ENCODE results near the gene CORO1C.

Gene CORO1C

DNA sequence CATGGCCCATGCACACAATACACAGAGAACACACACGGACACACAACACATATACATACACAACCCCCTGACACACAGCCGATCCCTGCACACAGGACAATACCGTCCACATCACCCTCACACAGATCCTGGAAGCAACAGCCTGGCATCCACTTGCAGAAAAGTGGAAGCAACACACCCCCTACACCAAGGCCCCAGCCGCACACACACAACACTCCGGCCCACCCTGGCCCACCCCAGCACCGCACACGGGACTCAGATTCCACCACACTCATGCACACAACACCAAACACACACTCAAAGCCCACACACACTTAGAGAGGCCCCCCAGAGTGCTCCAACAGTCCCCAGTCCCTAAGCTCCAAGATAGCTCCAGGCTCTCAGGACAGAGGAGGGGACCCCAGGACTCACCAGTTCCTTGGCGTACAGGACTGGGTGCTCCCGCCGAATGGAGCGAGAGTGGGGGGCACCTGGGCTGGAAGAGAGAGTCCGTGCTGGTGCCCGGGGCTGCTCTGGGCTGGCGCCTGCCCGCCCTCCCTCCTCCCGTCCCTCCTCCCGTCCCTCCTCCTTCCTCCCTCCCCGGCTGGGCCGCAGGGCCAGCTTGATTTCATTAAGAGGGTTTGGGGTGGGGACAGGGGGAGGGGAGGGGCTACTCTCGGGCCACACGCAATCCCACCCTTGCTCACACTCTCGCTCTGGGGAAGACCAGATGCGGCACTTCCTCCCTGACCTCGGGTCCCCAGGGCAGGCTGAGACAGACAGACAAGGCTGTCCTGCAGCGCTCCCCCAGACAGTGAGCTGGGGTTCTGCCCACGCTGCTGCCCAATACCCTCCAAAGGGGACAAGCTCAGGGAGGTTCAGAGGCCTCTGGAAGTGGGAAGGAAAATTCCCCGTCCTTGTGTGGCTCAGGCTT lies 133.5 kb downstream of the CORO1C start, which contains the start of gene TMEM119:
Gene TMEM119, minus strand, starts transcription at position 526 of the 913 bp plus-strand sequence. CDS start 5,701 bp downstream, outside the sequence.
- DNase-seq: no peak

DNA sequence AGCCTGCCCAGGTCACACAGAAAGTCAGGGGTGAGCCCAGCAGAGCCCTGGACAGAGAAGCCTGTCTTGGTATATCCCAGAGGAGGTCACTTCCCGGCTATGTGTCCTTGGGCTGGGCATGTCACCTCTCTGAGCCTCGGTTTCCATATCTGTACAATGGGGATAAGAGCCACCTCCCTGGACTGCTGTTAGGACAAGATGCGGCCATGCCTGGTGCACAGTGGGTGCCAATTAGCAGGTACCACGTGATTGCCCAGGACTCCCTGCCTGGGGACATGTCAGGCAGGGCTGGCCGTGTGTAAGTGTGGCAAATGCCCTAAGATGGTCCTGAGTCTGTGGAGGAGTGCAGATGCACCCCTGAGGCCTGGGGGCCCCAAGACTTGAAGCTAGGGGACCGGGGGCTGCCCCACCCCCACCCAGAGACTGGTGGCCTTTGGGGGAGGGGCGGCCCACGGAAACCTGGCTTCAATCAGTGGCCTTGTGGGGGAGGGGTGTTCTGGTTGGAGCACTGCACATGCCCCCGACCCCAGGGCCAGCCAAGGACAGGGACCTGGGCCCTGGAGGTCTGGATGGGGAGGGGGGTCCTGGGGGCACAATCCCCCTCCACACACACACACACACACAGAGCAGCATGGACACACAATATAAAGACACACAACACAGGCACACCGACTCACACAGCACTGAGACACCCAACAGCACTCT lies 134.3 kb downstream of the CORO1C start:
- no peak for DNase-seq

DNA sequence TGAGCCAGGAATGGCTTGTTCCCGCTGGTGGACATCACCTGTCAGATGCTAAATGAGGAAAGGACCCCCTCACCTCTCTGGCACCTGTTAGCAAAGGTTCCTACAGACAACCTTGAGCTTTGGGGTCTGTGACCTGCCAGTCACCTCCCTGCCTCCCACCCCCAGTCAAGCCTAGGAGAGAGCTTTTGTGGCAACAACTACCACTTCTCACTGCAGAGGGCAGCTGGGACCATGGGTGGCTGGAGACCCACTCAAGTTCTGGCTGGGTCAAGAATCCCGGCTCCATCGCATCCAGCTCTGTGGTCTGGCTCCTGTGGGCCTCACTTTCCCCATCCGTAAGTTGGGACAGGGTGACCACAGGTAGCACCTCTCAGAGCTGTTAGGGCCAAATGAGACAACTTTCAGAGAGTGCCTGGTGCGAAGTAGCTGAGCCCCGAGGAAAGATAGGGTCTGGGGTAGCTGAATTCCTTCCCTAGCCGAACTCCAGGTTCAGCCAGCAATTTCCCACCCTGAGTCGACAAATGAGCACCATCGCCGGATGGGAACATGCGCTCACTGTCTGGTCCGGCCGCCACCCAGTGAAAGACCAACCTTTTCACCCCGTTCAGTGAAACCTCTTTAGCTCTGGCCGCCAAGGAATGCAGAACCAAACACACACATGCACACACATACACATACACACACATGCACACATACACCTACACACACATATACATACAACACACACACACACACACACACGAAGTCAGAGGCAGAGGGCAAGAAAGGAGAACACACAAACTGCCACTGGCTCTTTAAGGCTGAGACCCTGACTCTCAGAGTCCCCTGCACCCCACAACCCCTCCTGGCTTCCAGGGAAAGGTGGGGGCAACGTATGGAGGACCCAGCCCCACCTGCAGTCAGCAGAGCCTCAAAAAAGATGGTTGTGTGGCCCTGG lies 135.3 kb downstream of the CORO1C start:
- no peak for DNase-seq

Measured in NCI-H1417 treated with DMSO at 0.1 percent for 48 hours (cell line).